Middle frontal gyrus (tissue), 1 donor: ENCODE data around the gene AKIRIN1.
"Not testable (repeated sequence)": the region's sequence is repeated elsewhere in the genome, so short reads cannot be mapped to it uniquely, and the experiment has no call there.

Source experiments
- DNase-seq: peaks from one replicate; pipeline ENCODE4 v3.0.0-alpha.2; 2015; ENCODE audit warnings: low spot score; ENCODE audit errors: extremely low spot score

The AKIRIN1 gene

GRCh38 chr1:38994196-38994595, 3.1 kb downstream of the AKIRIN1 start:
- DNase-seq = no peak

DNA sequence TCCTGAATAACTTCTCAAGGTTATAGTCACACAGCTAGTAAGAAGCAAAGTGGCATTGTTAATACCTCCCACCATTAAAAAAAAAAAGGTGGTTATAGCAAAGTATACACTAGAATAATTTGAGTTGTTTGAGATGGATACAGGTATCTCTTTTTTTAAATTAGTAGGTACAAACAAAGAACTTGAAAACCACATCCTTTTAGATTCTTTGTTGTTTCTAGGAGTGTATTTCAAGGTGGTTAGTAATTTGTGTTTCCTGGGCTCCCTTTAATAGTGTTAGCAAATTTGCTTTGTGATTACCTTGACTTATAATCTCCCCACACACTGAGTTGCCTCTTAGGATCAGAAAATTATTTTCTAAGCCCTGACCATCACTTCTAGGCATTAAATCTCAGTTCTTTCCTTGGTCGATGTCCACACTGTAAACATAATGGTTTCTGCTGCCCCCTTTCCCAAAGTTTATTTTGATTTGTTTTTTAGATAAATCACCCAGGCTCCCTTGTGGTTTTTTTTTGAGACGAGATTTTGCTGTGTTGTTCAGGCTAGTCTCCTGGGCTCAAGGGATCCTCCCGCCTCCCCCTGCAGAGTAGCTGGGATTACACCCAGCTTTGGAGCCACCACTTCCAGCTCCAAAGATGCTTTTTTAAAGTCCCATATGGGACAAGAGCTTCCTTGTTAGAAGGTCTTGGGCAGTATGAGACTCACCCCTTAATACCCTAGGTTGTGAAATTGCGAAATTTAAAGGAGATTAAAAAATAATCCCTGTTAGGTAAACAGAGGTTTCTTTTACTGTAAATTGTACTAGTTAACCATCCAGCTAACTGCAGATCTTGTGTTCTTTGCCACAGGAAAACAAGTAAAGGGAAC, 6.2 kb downstream of the AKIRIN1 start:
- DNase-seq = no peak

DNA sequence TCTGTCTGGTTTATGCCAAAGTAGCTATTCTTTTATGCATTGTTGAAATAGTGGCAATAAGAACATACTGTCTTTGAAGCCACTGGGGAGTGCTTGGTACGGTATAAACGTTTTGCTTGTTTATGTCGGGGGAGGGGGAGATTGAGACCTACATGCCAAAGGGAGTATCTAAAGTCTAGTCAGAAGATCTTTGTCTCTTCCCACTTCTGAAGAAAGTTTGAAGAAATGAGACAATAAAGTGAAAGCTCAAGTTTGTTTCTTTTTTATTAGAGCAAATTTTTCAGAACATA, 6.8 kb downstream of the AKIRIN1 start:
- DNase-seq = no peak

- DNase-seq = no peak
These were observed 10.7 kb downstream of the AKIRIN1 start for GRCh38 chr1:39001516-39002421.

DNA sequence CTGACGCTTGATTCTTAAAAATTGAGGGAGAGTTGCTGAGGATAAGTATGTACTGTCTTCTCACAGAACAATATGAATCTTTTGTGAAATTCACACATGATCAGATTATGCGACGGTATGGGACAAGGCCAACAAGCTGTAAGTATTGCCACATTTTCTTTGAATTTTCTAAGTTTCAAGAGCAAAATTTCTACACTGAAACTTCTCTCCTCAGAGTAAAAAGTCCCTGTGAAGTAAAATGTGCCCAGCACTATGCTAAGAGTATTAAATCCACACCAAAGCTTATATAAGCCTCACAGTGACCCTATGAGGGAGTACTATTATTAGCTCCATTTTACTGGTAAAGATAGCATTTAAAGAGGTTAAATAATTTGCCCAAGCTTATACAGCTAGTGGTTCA, 12.2 kb downstream of the AKIRIN1 start:
- no peak for DNase-seq

- no peak for DNase-seq
These were observed 12.7 kb downstream of the AKIRIN1 start for GRCh38 chr1:39003794-39004193.

- DNase-seq = no peak
These were observed 15.2 kb downstream of the AKIRIN1 start for GRCh38 chr1:39006287-39006686.

GRCh38 chr1:39006726-39007645, 15.9 kb downstream of the AKIRIN1 start:
- DNase-seq = no peak

GRCh38 chr1:39014956-39015355, 23.9 kb downstream of the AKIRIN1 start:
- DNase-seq = not testable (repeated sequence)

GRCh38 chr1:39016604-39017171, 25.6 kb downstream of the AKIRIN1 start:
- no peak for DNase-seq

DNA sequence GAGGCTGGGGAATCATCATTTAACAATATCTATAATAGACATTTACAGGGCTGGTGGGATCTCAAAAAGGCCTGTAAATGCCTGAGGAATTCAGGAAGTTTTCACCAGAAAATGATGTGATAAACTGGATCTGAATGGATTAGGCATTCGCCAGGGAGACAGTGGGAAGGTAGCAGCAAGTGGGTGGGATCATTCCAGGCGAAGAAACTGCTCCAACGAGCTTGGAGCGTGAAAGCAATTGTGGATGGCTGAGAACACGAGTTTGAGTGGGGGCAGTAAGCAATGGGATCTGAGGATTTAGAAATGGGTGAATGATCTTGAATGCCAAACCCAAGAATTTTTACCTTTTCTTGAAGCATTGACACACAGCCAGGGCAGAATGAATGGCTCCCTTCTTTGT, 26.2 kb downstream of the AKIRIN1 start:
- no peak for DNase-seq

GRCh38 chr1:39020494-39020893, 29.4 kb downstream of the AKIRIN1 start:
- DNase-seq = not testable (repeated sequence)

DNA sequence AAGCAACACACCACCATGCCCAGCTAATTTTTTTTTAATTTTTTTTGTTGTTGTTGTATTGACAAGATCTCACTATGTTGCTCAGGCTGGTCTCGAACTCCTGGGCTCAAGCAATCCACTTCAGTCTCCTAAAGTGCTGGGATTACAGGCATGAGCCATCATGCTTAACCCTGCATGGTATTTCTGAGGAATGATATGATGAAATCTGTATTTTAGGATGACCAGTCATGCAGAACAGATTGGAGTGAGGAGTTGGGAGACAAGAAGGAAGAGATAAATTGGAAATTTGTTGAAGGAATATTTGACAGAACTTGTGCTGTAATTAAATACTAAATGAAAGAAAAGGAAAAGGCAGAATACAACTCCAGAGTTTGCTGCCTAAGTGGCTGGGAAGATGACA, 30.4 kb downstream of the AKIRIN1 start:
- no peak for DNase-seq

GRCh38 chr1:39023140-39023539, 32.1 kb downstream of the AKIRIN1 start:
- DNase-seq = no peak

DNA sequence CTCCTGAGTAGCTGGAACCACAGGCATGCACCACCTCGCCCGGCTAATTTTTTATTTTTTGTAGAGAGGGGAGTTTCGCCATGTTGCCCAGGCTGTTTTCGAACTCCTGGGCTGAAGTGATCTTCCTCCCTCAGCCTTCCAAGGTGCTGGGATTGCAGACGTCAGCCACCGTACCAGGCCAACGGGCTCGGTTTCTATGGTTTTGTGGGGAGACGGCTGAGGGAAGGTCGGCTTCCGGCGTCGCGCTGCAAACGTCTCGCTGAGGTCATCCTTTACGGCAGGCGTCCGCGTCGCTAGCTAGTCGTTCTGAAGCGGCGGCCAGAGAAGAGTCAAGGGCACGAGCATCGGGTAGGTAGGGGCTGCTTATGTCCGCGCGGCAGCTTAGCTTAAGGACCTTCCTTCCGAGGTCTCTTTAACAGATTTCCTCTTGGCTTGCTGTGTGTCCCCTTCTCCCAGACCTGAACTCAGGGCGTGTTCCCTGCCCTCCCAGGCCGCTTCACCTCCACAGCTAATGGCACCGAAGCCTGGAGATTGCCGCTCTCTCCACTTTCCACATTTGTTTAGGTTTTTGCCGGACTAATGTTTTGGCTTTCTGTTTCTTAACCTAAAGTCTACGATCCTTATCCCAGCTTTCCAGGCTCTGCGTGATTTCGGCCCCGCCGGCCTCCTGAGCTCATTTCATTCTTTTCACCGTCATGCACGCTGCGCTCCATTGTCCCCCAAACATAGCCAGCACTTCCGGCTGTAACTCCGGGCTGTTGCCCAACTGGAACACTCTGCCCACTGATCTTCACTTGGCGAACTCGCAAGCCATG, 35.2 kb downstream of the AKIRIN1 start, which contains the start of gene NDUFS5:
Gene NDUFS5, plus strand, starts transcription at position 300 of the 815 bp plus-strand sequence. CDS start 2,375 bp downstream, outside the sequence.
- peak; percentile 89 for DNase-seq

GRCh38 chr1:39026866-39027507, 35.9 kb downstream of the AKIRIN1 start:
- no peak for DNase-seq

DNA sequence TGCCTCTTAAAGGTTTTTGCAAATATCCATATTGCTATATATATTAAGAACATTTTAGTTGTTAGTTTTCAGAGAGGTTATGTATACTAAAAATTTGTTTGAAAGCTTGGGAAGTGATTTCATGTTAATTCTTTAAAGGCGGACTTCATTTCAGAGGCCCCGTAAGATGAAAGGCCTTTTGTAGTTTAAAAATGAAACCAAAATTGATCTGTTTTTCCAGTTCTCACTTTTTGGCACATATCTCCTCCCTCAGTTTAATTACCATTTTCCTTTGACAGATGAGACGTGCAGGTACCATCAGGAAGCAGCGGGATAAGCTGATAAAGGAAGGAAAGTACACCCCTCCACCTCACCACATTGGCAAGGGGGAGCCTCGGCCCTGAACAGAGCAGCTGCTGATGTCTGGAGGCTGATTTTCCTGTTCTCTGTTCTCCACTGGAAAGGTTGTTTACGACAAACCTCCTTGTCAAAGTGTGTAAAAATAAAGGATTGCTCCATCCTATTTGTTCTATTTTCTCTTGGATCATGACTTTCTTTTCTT, 43.1 kb downstream of the AKIRIN1 start:
- no peak for DNase-seq

GRCh38 chr1:39036678-39037077, 45.6 kb downstream of the AKIRIN1 start:
- no peak for DNase-seq

GRCh38 chr1:39043513-39043912, 52.4 kb downstream of the AKIRIN1 start:
- no peak for DNase-seq
